Stimulated activated effector memory CD8-positive, alpha-beta T cell treated with anti-CD3 and anti-CD28 coated beads, Interleukin-12 subunit alpha, Interleukin-12 subunit beta, amount 100 ng/mL, for 72 hours (primary cell): ENCODE results near the gene KCNMA1.

Source experiments
- ATAC-seq: fragments of 150-1000 bp; cut with Tn5 transposase; 2 replicates; pipeline ENCODE4 v1.10.0; 2021
- DNase-seq, 2 donors: peaks; one replicate each; pipeline ENCODE4 v3.0.0; 2021 to 2022; ENCODE audit warnings: low spot score in 2 of 2
- H3K27ac Mint-ChIP-seq: one replicate; pipeline ENCODE4 v1.8.0; 2022; ENCODE audit warnings: mild to moderate bottlenecking, mixed read lengths
- H3K36me3 Mint-ChIP-seq: one replicate; pipeline ENCODE4 v1.8.0; 2022; ENCODE audit warnings: mild to moderate bottlenecking, mixed read lengths
- H3K4me1 Mint-ChIP-seq: one replicate; pipeline ENCODE4 v1.8.0; 2022; ENCODE audit warnings: mixed read lengths
- H3K4me3 Mint-ChIP-seq: one replicate; pipeline ENCODE4 v1.8.0; 2022; ENCODE audit warnings: mild to moderate bottlenecking, mixed read lengths
- H3K9me3 Mint-ChIP-seq: one replicate; pipeline ENCODE4 v1.8.0; 2022; ENCODE audit warnings: mixed read lengths

KCNMA1 gene

GRCh38 chr10:76969366-76969948 lies 668.2 kb downstream of the KCNMA1 start:
- ATAC-seq = no peak
- Mint-ChIP-seq H3K36me3 (no peaks in the 10 kb centered on the region), H3K4me3 (no peak overlapping the region), H3K27ac (no peak overlapping the region), H3K9me3 (no peaks in the 10 kb centered on the region), H3K4me1 (no peaks in the 10 kb centered on the region)
- DNase-seq = no peak

- no peaks in the 10 kb centered on the region for H3K4me1 Mint-ChIP-seq
- H3K27ac Mint-ChIP-seq = no peak overlapping the region
- no peak overlapping the region for H3K4me3 Mint-ChIP-seq
- no peak for ATAC-seq
- no peak for DNase-seq
- no peaks in the 10 kb centered on the region for H3K9me3 Mint-ChIP-seq
- H3K36me3 Mint-ChIP-seq = no peaks in the 10 kb centered on the region
Observed at GRCh38 chr10:76968483-76968882, 669.1 kb downstream of the KCNMA1 start.

DNA sequence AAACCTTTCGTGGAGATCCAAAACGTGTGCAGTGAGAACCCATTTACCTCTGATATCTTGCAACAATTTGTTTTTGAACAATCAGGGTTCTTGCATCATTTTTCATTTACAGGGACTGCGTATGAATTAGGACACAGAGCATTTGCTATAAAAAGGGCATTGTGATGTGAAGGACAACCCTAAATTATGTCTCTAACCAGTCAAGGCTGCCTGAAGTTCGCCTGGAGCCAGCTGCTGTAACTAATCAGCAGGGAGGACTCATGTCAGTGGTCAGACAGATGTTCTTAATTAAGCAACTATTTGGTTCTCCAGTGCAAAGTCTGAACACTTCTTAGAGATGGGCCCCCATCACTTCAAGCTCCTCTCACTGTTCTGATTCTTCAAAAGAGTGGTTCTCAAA lies 674.8 kb downstream of the KCNMA1 start:
- no peak overlapping the region for H3K4me3 Mint-ChIP-seq
- no peaks in the 10 kb centered on the region for H3K4me1 Mint-ChIP-seq
- ATAC-seq = no peak
- no peak overlapping the region for H3K27ac Mint-ChIP-seq
- DNase-seq = no peak
- H3K36me3 Mint-ChIP-seq = no peaks in the 10 kb centered on the region
- no peaks in the 10 kb centered on the region for H3K9me3 Mint-ChIP-seq

GRCh38 chr10:76961841-76962240 lies 675.8 kb downstream of the KCNMA1 start:
- Mint-ChIP-seq H3K4me3 (no peak overlapping the region), H3K36me3 (no peaks in the 10 kb centered on the region), H3K9me3 (no peaks in the 10 kb centered on the region), H3K27ac (no peak overlapping the region), H3K4me1 (no peaks in the 10 kb centered on the region)
- DNase-seq = no peak
- no peak for ATAC-seq

DNA sequence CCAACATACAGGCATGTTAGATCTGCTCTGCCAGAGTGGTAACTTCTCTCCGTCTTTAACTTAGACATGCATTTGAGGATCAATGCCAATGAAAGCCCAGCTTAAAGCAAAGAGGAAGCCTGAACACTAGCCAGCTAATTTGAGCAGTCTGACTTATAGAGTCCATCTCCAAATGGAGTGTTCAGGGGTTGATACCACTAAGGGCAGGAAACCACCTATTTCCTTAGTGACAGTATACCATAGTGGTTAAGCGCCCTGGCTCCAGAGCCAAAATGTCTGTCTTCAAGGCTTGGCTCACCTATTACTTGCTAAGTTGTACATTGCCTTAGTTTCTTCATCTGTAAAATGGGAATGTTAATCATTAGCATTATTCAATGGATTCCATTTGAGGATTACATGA lies 678.5 kb downstream of the KCNMA1 start:
- ATAC-seq (no peak), DNase-seq (no peak)
- Mint-ChIP-seq H3K4me1 (no peaks in the 10 kb centered on the region), H3K36me3 (no peaks in the 10 kb centered on the region), H3K9me3 (no peaks in the 10 kb centered on the region), H3K27ac (no peak overlapping the region), H3K4me3 (no peak overlapping the region)

DNA sequence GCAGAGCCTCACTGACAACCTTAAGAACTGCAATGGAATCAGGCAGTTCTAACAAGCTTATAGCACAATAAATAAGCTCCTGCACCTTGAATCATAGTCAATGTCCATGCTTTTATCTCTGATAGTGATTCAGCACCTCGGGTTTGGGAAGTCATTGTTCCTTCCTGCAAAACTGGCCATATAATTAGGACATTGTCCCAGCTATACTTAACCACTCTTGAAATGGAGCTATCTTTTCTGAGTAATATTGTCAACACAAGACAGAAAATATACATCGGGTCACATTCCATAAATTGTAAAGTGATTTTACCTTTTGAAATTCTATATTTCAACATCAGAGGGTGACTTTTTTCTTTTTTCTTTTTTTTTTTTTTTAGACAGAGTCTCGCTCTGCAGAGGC lies 682.8 kb downstream of the KCNMA1 start:
- Mint-ChIP-seq H3K4me3 (no peak overlapping the region), H3K36me3 (no peaks in the 10 kb centered on the region), H3K27ac (no peak overlapping the region), H3K4me1 (no peaks in the 10 kb centered on the region), H3K9me3 (no peaks in the 10 kb centered on the region)
- no peak for ATAC-seq
- DNase-seq = no peak

- Mint-ChIP-seq H3K4me3 (no peak overlapping the region), H3K27ac (no peak overlapping the region), H3K4me1 (no peaks in the 10 kb centered on the region), H3K9me3 (no peaks in the 10 kb centered on the region), H3K36me3 (no peaks in the 10 kb centered on the region)
- no peak for ATAC-seq
- no peak for DNase-seq
Observed at GRCh38 chr10:76950354-76950753, 687.3 kb downstream of the KCNMA1 start.

DNA sequence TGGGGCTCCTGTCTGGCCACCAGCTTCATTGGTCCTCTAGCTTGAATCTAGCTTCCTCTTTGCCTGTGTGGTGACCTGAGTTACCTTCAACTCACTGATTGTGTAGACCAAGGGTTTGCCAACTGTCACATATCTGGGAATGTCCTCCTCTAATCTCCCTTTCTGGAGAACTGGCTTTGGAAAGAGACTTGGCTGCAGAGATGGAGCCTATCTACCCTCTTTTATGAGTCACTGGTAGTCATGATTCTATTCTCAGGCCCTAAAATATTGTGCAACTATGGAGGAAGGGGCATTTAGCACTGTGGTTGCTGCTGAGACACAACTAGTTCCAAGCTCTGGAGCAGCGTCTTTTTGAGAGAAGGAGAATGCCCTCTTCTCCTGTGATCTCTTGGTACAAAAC lies 691.3 kb downstream of the KCNMA1 start:
- H3K4me1 Mint-ChIP-seq = no peaks in the 10 kb centered on the region
- no peaks in the 10 kb centered on the region for H3K9me3 Mint-ChIP-seq
- no peaks in the 10 kb centered on the region for H3K36me3 Mint-ChIP-seq
- no peak for ATAC-seq
- H3K4me3 Mint-ChIP-seq = no peak overlapping the region
- no peak overlapping the region for H3K27ac Mint-ChIP-seq
- DNase-seq = no peak

GRCh38 chr10:76945166-76945565 lies 692.4 kb downstream of the KCNMA1 start:
- Mint-ChIP-seq H3K9me3 (no peaks in the 10 kb centered on the region), H3K27ac (no peak overlapping the region), H3K4me1 (no peaks in the 10 kb centered on the region), H3K36me3 (no peaks in the 10 kb centered on the region), H3K4me3 (no peak overlapping the region)
- ATAC-seq (no peak), DNase-seq (no peak)

DNA sequence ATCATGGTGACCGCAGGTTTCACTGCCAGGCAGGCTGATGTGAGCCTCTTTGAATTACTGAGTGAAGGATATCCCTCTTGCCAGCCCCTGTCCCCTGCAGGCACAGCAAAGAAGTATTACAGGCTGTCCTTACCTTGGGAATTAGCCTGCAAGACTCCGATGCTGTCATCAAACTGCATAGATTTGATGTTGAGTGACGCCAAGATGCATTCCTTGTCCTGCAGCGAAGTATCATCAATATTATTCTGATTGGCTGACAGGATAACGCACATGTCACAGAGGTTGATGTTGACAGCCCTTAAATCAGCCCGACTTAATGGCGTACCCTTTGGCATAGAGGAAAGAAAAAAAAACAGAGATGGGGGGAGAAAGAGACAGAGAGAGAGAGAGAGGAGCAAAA lies 693.0 kb downstream of the KCNMA1 start:
- ATAC-seq (no peak), DNase-seq (no peak)
- no peak overlapping the region for H3K4me3 Mint-ChIP-seq
- no peaks in the 10 kb centered on the region for H3K9me3 Mint-ChIP-seq
- no peak overlapping the region for H3K27ac Mint-ChIP-seq
- no peaks in the 10 kb centered on the region for H3K36me3 Mint-ChIP-seq
- H3K4me1 Mint-ChIP-seq = no peaks in the 10 kb centered on the region

- Mint-ChIP-seq H3K9me3 (no peaks in the 10 kb centered on the region), H3K4me3 (no peak overlapping the region), H3K27ac (no peak overlapping the region), H3K36me3 (no peaks in the 10 kb centered on the region), H3K4me1 (no peaks in the 10 kb centered on the region)
- ATAC-seq (no peak), DNase-seq (no peak)
Observed at GRCh38 chr10:76942628-76943416, 694.8 kb downstream of the KCNMA1 start.

DNA sequence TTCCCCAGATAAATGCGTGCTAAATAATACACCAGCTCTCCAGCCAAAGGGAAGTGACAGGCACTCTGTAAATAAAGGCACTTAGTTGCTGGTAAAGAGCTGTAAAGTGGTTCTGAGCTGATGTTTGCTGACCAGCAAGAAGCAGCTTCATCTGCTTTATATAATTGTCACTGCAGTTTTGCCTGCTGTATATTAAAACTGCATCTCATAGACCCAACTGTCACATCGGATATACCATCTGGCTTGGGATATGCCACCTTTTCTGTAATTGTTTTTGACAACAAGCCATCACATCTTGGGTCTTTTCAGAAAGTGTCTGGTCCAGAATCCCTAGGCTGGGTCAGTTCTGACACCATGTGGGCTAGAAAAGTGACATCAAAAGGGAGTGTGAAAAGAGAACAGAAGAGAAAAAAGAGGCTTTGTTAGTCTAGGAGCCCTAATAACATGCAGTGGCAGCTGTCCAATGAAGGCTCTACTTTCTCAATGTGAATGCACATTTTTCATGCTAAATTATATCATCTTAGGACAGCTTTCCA lies 697.6 kb downstream of the KCNMA1 start:
- H3K4me3 Mint-ChIP-seq = no peak overlapping the region
- H3K9me3 Mint-ChIP-seq = no peaks in the 10 kb centered on the region
- no peak overlapping the region for H3K27ac Mint-ChIP-seq
- DNase-seq (no peak), ATAC-seq (no peak)
- H3K36me3 Mint-ChIP-seq = no peaks in the 10 kb centered on the region
- H3K4me1 Mint-ChIP-seq = no peaks in the 10 kb centered on the region

DNA sequence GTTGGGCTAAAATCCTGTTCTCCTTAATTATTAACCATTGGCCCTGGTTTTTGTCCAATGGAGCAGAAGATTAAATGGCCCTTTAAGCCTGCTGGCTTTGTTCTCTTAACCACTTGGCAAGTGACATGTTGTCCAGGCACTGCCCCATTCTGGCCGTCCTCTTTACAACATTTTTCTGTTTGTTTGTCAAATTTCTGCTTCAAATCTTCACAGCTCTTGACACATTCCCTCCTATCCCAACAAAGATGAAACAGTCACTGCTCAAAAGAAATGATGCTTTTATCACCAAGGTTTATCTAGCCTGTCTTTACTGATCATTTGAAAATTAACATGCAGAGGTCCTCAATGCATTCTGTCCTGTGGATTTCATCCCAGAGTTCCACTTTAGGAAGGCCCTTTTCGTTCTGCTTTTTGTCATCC lies 700.4 kb downstream of the KCNMA1 start:
- no peak overlapping the region for H3K4me3 Mint-ChIP-seq
- no peak overlapping the region for H3K27ac Mint-ChIP-seq
- H3K9me3 Mint-ChIP-seq = no peaks in the 10 kb centered on the region
- H3K36me3 Mint-ChIP-seq = no peaks in the 10 kb centered on the region
- no peak for ATAC-seq
- no peaks in the 10 kb centered on the region for H3K4me1 Mint-ChIP-seq
- DNase-seq = no peak

DNA sequence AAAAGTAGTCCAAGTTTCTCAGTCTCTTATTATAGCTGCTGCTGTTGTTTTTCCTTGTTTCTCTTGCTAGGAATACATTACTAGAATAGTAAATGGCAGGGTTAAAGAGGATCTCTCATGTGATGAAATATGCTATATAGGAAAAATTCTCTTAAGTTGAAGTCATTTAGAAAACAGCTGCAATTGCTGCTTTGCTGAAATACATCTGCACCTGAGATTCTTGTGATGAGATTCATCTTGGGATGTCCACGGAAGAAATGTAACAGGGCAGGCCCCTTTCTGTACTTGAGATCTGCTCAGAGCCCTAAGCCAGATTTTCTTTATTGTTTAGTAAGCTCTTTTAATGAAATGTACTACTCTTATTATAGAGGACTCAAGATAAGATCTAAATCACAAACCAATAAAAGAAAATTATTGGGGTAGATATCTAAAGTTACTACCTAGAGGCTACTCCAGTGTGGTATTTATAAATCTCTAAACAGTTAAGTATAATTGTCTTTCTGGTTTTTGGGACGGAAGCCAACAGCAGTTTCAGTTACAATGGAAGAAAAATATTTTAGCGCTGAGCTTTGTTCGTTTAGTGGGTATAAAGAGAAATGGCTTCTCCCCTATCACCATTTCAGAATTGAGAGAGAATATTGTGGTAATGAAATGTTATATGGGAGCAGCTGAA lies 701.5 kb downstream of the KCNMA1 start:
- Mint-ChIP-seq H3K9me3 (peaks cover under 1% of the 10 kb centered on the region), H3K36me3 (no peaks in the 10 kb centered on the region), H3K4me3 (no peak overlapping the region), H3K27ac (no peak overlapping the region), H3K4me1 (no peaks in the 10 kb centered on the region)
- DNase-seq (no peak), ATAC-seq (no peak)

DNA sequence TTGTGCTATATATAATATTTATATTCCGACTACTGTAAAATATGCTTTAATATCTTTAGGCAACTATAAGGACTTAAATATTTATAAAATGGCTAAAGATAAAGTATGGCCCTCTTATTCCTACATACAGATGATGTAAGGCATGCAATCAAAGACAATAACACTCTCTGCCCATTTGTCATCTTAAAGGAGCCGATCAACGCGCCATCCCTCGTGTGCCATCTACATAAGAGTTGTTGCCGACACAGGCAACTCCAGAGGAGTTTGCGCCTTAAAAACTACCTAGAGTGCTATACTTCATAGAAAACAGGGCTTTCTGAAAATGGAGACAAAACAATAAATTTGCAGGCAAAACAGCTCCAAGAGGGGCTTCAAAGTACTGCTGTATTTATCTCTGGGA lies 709.0 kb downstream of the KCNMA1 start:
- H3K4me1 Mint-ChIP-seq = no peaks in the 10 kb centered on the region
- H3K36me3 Mint-ChIP-seq = no peaks in the 10 kb centered on the region
- H3K4me3 Mint-ChIP-seq = no peak overlapping the region
- H3K9me3 Mint-ChIP-seq = peaks cover 8% of the 10 kb centered on the region
- no peak for DNase-seq
- ATAC-seq = no peak
- no peak overlapping the region for H3K27ac Mint-ChIP-seq
